ENCODE results near the gene CD6. TPM values are rescaled to one million over a fixed set of nuclear protein-coding genes. Genes with fewer than 3 reads are reported as not detected.

Gene CD6
- total and polyA plus RNA-seq, 2 donors from 2014 or later, result 0.24 to 6.7 TPM

- no peak for DNase-seq
- Histone ChIP-seq H3K4me1 (ENCODE audit: control insufficient read depth in 2 of 3, insufficient read depth in 2 of 3, low read depth in 1 of 3, low read length in 3 of 3) (no peaks in the 10 kb centered on the region), H3K9ac (ENCODE audit: low read length in 3 of 3) (no peak overlapping the region), H3K9me3 (ENCODE audit: control insufficient read depth in 2 of 3, insufficient read depth in 1 of 3, low read length in 3 of 3) (no peaks in the 10 kb centered on the region), H3K27ac (ENCODE audit: low read depth in 2 of 2, low read length in 2 of 2) (no peak overlapping the region), H3K36me3 (ENCODE audit: control insufficient read depth in 2 of 3, insufficient read depth in 3 of 3, low read length in 3 of 3) (no peaks in the 10 kb centered on the region), H3K4me3 (ENCODE audit: low read length in 3 of 3) (no peak overlapping the region), H3K27me3 (ENCODE audit: control insufficient read depth, insufficient read depth, low read length) (no peaks in the 10 kb centered on the region)
- no peak for TF ChIP-seq CTCF (IDR thresholded peaks at IDR 0.05; ENCODE audit: borderline replicate concordance, extremely low read depth, insufficient read depth)
- intact Hi-C loops (cut with DNase I), result no loop called here
- FAIRE-seq, result no peak
Observed at GRCh38 chr11:60937811-60938210, 33.7 kb upstream of the CD6 start.

GRCh38 chr11:60938500-60938899 is 33.0 kb upstream of the CD6 start:
- no peak for TF ChIP-seq CTCF (IDR thresholded peaks at IDR 0.05; ENCODE audit: borderline replicate concordance, extremely low read depth, insufficient read depth)
- intact Hi-C loops (cut with DNase I), result no loop called here
- DNase-seq (no peak), FAIRE-seq (no peak)
- no peaks in the 10 kb centered on the region for H3K4me1 ChIP-seq (ENCODE audit: control insufficient read depth in 2 of 3, insufficient read depth in 2 of 3, low read depth in 1 of 3, low read length in 3 of 3)
- H3K27ac ChIP-seq (ENCODE audit: low read depth in 2 of 2, low read length in 2 of 2), result no peak overlapping the region
- H3K4me3 ChIP-seq (ENCODE audit: low read length in 3 of 3), result no peak overlapping the region
- H3K9me3 ChIP-seq (ENCODE audit: control insufficient read depth in 2 of 3, insufficient read depth in 1 of 3, low read length in 3 of 3), result no peaks in the 10 kb centered on the region
- H3K27me3 ChIP-seq (ENCODE audit: control insufficient read depth, insufficient read depth, low read length), result no peaks in the 10 kb centered on the region
- H3K36me3 ChIP-seq (ENCODE audit: control insufficient read depth in 2 of 3, insufficient read depth in 3 of 3, low read length in 3 of 3), result no peaks in the 10 kb centered on the region
- no peak overlapping the region for H3K9ac ChIP-seq (ENCODE audit: low read length in 3 of 3)

GRCh38 chr11:60939301-60939700 is 32.2 kb upstream of the CD6 start:
- TF ChIP-seq CTCF (IDR thresholded peaks at IDR 0.05; ENCODE audit: borderline replicate concordance, extremely low read depth, insufficient read depth), result no peak
- Histone ChIP-seq H3K9me3 (ENCODE audit: control insufficient read depth in 2 of 3, insufficient read depth in 1 of 3, low read length in 3 of 3) (no peaks in the 10 kb centered on the region), H3K9ac (ENCODE audit: low read length in 3 of 3) (no peak overlapping the region), H3K27me3 (ENCODE audit: control insufficient read depth, insufficient read depth, low read length) (no peaks in the 10 kb centered on the region), H3K36me3 (ENCODE audit: control insufficient read depth in 2 of 3, insufficient read depth in 3 of 3, low read length in 3 of 3) (no peaks in the 10 kb centered on the region), H3K4me1 (ENCODE audit: control insufficient read depth in 2 of 3, insufficient read depth in 2 of 3, low read depth in 1 of 3, low read length in 3 of 3) (no peaks in the 10 kb centered on the region), H3K27ac (ENCODE audit: low read depth in 2 of 2, low read length in 2 of 2) (no peak overlapping the region), H3K4me3 (ENCODE audit: low read length in 3 of 3) (no peak overlapping the region)
- DNase-seq (no peak), FAIRE-seq (no peak)
- intact Hi-C loops (cut with DNase I), result no loop called here

- Histone ChIP-seq H3K27me3 (ENCODE audit: control insufficient read depth, insufficient read depth, low read length) (no peaks in the 10 kb centered on the region), H3K9ac (ENCODE audit: low read length in 3 of 3) (no peak overlapping the region), H3K4me3 (ENCODE audit: low read length in 3 of 3) (no peak overlapping the region), H3K27ac (ENCODE audit: low read depth in 2 of 2, low read length in 2 of 2) (no peak overlapping the region), H3K9me3 (ENCODE audit: control insufficient read depth in 2 of 3, insufficient read depth in 1 of 3, low read length in 3 of 3) (no peaks in the 10 kb centered on the region), H3K36me3 (ENCODE audit: control insufficient read depth in 2 of 3, insufficient read depth in 3 of 3, low read length in 3 of 3) (no peaks in the 10 kb centered on the region), H3K4me1 (ENCODE audit: control insufficient read depth in 2 of 3, insufficient read depth in 2 of 3, low read depth in 1 of 3, low read length in 3 of 3) (no peaks in the 10 kb centered on the region)
- FAIRE-seq, result no peak
- TF ChIP-seq CTCF (IDR thresholded peaks at IDR 0.05; ENCODE audit: borderline replicate concordance, extremely low read depth, insufficient read depth), result no peak
- intact Hi-C loops (cut with DNase I), result no loop called here
- no peak for DNase-seq
Observed at GRCh38 chr11:60939855-60940254, 31.6 kb upstream of the CD6 start.
